Skeletal muscle tissue (tissue), 4 donors: ENCODE measurements around the gene MEIKIN. TPM values are rescaled to one million over a fixed set of nuclear protein-coding genes. Genes with fewer than 3 reads are reported as not detected.

Experiments
- H3K27ac ChIP-seq: one replicate; pipeline ENCODE4 v1.7.0; 2013; ENCODE audit warnings: mild to moderate bottlenecking, low read depth, low read length, inconsistent platforms
- H3K27me3 ChIP-seq, 3 donors: one replicate each; pipeline ENCODE4 v1.7.0; 2013; ENCODE audit warnings: low read length in 3 of 3; ENCODE audit not compliant: control insufficient read depth in 3 of 3, insufficient read depth in 3 of 3
- H3K36me3 ChIP-seq, 3 donors: one replicate each; pipeline ENCODE4 v1.7.0; 2013; ENCODE audit warnings: low read length in 3 of 3; ENCODE audit not compliant: control insufficient read depth in 3 of 3, insufficient read depth in 3 of 3
- H3K4me1 ChIP-seq, 3 donors: one replicate each; pipeline ENCODE4 v1.7.0; 2013; ENCODE audit warnings: low read length in 3 of 3, mild to moderate bottlenecking in 3 of 3; ENCODE audit not compliant: control insufficient read depth in 3 of 3, insufficient read depth in 3 of 3
- H3K4me3 ChIP-seq, 3 donors: one replicate each; pipeline ENCODE4 v1.7.0; 2013; ENCODE audit warnings: low read length in 3 of 3
- H3K9ac ChIP-seq, 3 donors: one replicate each; pipeline ENCODE4 v1.7.0; 2013; ENCODE audit warnings: low read length in 3 of 3, mild to moderate bottlenecking in 3 of 3, moderate library complexity in 2 of 3, low read depth in 1 of 3
- H3K9me3 ChIP-seq, 3 donors: one replicate each; pipeline ENCODE4 v1.7.0; 2013; ENCODE audit warnings: low read length in 3 of 3; ENCODE audit not compliant: control insufficient read depth in 3 of 3
- total RNA-seq: library from RNA; depleted of rRNA; stranded (reverse); fragments of >200 nt; gene quantifications from one replicate; pipeline ENCODE4 v1.2.3, GENCODE V29; 2014
- donor health status: Osteomylitis.

MEIKIN gene
- total RNA-seq, 1 donor from 2014 or later: 0.52 TPM

DNA sequence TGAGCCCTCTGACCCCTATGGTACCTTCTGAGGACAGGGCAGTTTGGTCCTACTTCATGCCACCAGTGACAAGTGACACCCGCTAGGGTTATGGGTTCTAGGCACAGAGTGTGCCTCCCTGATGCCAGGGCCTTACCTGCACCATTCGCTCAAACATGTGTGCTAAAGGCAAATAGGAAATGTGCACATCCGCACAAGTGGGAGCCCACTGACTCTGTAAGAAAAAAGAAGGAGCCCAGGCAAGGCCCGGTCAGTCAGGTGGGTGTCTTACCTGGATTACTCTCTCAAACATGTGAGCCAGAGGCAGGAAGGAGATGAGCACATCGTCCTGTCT is 29.1 kb upstream of the MEIKIN start:
- no peak overlapping the region for H3K4me3 ChIP-seq
- no peaks in the 10 kb centered on the region for H3K4me1 ChIP-seq
- H3K27ac ChIP-seq: no peak overlapping the region
- no peaks in the 10 kb centered on the region for H3K9me3 ChIP-seq
- peaks cover 0 to 4% (median 0%) of the 10 kb centered on the region in 3 donors for H3K36me3 ChIP-seq
- H3K9ac ChIP-seq: no peak overlapping the region
- no peaks in the 10 kb centered on the region for H3K27me3 ChIP-seq

DNA sequence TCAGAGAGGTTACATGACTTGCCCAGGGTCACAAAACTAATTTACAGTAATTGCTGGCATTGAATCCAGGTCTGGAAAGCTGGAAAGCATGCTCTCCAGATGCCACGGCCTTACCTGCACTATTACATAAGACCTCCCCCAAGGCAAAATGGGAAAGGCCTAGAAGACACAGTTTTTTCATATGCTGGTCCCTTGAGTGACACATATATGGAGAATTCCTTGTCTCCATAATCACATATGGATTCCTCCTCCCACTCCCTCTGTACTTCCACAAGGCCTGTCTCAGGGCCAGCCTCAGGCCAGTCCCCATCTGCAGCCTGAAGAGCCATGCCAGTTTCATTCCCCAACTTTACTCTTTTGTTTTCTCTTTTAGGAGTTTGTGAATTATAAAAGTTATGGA is 28.6 kb upstream of the MEIKIN start:
- Histone ChIP-seq H3K27ac (no peak overlapping the region), H3K9me3 (no peaks in the 10 kb centered on the region), H3K27me3 (no peaks in the 10 kb centered on the region), H3K4me3 (no peak overlapping the region), H3K4me1 (no peaks in the 10 kb centered on the region), H3K9ac (no peak overlapping the region), H3K36me3 (peaks cover 0 to 4% (median 0%) of the 10 kb centered on the region in 3 donors)

DNA sequence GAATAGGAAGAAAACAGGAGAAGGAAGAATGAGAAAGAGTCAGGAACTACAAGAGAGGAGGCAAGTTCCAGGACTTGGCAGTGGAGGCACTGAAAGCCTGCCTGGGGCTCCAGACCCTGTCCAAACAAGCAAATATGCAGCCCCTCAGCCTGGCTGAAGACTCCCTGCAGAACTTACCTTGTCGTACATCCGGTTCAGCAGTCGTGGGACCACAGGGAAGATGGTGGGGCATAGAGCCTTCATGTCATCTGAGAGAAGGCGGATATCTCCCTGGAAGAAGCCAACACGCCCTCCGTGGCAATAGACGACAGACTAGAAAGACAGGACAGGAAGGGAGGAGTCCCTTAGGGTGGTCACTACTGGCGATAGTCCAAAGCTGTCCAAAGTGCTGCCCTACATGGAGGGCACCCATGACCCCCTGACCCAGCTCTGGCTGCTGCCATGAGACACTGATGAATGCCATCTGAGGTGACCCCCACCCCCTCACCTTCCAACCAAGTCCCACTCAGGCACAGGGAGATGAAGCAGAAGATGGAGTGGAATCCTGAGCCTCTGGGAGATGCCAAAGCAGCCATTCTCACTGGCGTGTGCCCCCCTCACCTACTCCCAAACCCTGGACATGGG is 27.7 kb upstream of the MEIKIN start:
- Histone ChIP-seq H3K36me3 (peaks cover 0 to 4% (median 0%) of the 10 kb centered on the region in 3 donors), H3K27me3 (no peaks in the 10 kb centered on the region), H3K4me3 (no peak overlapping the region), H3K4me1 (no peaks in the 10 kb centered on the region), H3K9ac (no peak overlapping the region), H3K27ac (no peak overlapping the region), H3K9me3 (no peaks in the 10 kb centered on the region)

DNA sequence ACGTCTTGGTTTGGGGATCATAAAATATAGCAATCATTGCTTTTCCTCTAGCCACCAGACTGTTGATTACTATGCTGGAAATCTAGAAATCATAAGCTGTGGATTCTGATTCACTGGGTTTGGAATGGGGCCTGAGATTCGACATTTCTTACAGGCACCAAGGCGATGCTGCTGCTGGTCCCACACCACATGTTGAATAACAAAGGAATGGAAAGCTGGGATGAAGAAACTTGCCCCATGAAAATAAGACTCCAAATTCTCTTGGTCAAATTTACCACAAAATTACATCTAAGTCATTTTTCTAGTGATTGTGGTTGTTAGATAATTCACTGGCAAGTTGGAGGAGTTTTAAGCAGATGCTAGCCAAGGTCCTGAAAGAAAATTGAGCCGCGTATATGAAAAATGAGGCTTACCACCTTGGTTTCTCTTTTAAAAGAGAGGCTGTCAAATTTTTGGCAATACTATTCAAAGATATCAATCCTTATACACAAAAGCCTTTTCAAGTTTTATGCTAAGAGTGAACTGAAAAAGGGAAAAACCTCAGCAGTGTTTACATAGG is 23.0 kb upstream of the MEIKIN start:
- Histone ChIP-seq H3K9me3 (no peaks in the 10 kb centered on the region), H3K4me3 (no peak overlapping the region), H3K9ac (no peak overlapping the region), H3K4me1 (no peaks in the 10 kb centered on the region), H3K27me3 (no peaks in the 10 kb centered on the region), H3K36me3 (peaks cover 0 to 7% (median 0%) of the 10 kb centered on the region in 3 donors), H3K27ac (no peak overlapping the region)

DNA sequence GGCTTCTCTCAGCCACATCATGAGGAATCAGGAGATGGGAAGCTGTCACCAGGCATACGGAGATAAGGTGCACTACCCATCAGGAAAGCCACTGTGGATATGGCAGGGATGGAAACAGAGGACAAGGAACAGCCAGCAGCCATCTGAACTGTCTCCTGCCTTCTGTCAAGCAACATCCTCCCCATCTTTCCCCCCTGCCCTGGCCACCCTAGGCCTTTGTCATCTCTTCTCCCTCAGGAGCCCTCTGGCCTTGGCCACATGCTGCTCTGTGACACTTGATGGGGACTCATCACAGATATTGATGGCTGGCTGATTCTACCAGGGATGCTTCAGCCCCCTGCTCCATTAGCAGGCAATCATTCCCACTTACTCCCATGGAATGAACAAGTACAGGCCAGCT is 21.1 kb upstream of the MEIKIN start:
- Histone ChIP-seq H3K9ac (no peak overlapping the region), H3K27me3 (no peaks in the 10 kb centered on the region), H3K9me3 (no peaks in the 10 kb centered on the region), H3K36me3 (peaks cover 0 to 6% (median 0%) of the 10 kb centered on the region in 3 donors), H3K4me3 (no peak overlapping the region), H3K27ac (no peak overlapping the region), H3K4me1 (no peaks in the 10 kb centered on the region)

DNA sequence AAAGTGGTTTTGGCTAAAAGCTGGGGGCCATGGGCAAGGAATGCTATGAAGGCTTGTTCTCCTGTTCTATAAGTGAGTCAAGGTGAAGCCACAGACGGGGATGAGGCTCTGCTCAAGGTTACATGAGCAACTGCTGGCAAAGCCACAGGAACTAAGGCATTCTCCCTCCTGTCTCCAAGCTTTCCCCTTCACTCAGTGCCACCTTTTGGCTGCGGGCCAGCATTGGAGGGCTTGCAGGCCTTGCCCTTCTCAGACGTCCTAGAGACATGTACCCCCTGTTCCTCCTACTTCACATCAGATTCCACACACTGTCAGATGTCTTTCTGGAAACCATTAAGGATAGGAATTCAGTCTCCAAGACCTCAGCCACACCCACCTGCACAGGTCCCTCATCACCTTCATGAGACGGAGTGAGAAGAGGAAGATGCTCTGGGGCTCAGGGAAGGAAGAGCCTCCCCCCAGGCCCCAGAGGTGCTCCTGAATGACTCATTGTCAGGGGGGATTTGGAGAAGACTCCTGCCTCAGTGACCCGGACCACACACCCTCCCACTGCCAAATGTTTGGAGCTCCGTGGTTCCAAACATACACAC is 20.5 kb upstream of the MEIKIN start:
- Histone ChIP-seq H3K27me3 (no peaks in the 10 kb centered on the region), H3K36me3 (peaks cover 0 to 6% (median 0%) of the 10 kb centered on the region in 3 donors), H3K27ac (no peak overlapping the region), H3K9me3 (no peaks in the 10 kb centered on the region), H3K4me1 (no peaks in the 10 kb centered on the region), H3K9ac (no peak overlapping the region), H3K4me3 (no peak overlapping the region)

DNA sequence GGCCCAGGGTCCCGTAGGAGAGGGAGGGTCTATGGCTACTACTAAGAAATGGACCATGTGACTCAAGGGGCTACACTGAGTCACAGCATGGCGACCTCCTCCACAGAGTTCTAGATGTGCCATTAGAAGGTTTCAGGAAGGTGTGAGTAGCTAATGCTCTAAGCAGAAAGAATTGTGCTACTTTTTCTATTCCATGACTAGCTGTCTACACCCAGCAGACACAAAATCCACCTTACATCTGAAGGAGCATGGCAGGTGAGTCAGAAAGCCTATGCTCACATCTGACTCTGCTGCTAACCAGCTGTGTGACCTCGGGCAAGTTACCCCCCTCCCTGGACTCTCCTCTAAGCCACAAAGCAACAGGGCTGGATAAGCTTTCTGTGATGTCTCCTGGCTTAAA is 14.4 kb upstream of the MEIKIN start:
- Histone ChIP-seq H3K9ac (no peak overlapping the region), H3K4me1 (no peaks in the 10 kb centered on the region), H3K27me3 (no peaks in the 10 kb centered on the region), H3K36me3 (peaks cover 0 to 2% (median 0%) of the 10 kb centered on the region in 3 donors), H3K4me3 (no peak overlapping the region), H3K27ac (no peak overlapping the region), H3K9me3 (no peaks in the 10 kb centered on the region)

DNA sequence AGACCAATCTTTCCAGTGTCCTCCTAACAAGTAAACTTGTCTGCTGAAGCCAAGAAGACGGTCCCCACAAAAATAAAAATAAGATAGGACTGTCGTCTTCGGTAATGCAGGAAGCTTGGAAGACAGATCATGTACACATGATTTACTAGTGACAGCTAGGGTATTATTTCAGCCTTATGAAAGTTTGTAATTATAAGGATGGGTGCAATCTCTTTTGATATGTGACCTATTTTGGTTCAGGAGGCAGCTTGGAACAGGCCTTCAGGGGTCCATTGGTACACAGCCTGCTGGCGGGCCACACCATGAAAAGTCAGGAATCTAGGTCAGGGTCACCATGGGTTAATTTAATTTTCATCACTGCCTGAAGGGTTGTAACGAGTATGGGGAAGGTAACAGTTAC is 13.7 kb upstream of the MEIKIN start:
- no peak overlapping the region for H3K4me3 ChIP-seq
- no peaks in the 10 kb centered on the region for H3K4me1 ChIP-seq
- H3K36me3 ChIP-seq: peaks cover 0 to 6% (median 0%) of the 10 kb centered on the region in 3 donors
- H3K9me3 ChIP-seq: no peaks in the 10 kb centered on the region
- no peaks in the 10 kb centered on the region for H3K27me3 ChIP-seq
- no peak overlapping the region for H3K27ac ChIP-seq
- H3K9ac ChIP-seq: no peak overlapping the region

DNA sequence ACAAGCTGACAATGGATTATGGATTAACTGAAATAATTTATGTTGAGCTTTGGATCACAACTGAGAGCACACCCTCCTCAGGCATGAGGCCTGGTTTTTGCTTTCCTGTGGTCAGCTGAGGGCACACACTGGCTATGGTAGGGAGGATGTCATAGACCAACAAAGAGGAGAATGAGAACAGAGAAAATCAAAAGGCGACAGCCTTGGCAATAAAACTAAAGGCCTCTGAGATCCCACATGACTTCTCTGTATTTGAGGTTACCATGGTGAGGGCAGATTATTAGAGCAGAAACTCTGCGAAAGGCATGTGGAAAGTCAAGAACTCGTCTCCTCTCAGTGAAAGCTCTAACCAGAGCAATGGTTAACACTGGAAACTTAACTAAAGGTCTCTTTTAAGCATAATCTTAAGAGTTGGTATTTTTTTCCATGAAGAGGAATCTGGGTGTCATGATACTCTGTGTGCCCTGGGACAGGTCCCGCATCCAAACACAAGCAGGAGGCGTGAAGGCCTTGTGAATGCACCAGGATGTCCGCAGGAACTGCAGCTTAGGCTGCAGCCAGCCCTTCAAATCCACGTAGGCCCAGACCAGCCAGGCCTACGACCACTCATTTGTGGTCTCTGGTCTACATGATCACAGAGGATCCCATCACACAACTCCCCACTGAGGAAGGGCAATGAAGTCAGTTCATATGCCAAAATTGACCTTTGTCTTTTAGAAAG is 12.4 kb upstream of the MEIKIN start:
- no peaks in the 10 kb centered on the region for H3K9me3 ChIP-seq
- peaks cover 0 to 4% (median 0%) of the 10 kb centered on the region in 3 donors for H3K36me3 ChIP-seq
- no peak overlapping the region for H3K9ac ChIP-seq
- H3K27ac ChIP-seq: no peak overlapping the region
- no peaks in the 10 kb centered on the region for H3K27me3 ChIP-seq
- H3K4me3 ChIP-seq: no peak overlapping the region
- H3K4me1 ChIP-seq: no peaks in the 10 kb centered on the region

DNA sequence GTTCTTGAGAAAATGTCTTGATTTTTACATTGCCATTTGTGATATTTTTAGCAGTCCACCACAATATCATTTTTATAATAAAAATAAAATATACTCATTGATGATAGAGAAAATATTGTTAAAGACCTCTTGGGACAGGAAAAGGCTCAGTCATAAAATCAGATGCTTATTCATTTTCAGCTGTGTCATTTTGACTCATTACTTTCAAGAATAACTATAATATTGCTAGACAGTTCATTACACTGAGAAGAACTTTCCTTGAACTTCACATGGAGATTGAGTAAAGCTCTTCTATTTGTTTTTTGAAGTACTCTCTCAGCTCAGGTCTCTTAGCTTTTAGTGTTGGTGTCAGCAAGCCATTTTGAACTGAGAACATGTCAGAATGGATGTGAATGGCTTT is 8.5 kb upstream of the MEIKIN start:
- H3K27ac ChIP-seq: no peak overlapping the region
- H3K9ac ChIP-seq: no peak overlapping the region
- peaks cover 0 to 4% (median 0%) of the 10 kb centered on the region in 3 donors for H3K36me3 ChIP-seq
- no peaks in the 10 kb centered on the region for H3K4me1 ChIP-seq
- no peaks in the 10 kb centered on the region for H3K27me3 ChIP-seq
- H3K4me3 ChIP-seq: no peak overlapping the region
- no peaks in the 10 kb centered on the region for H3K9me3 ChIP-seq
